Bronchial epithelial cell (primary cell): ENCODE data around the gene RPL27A. TPM values are rescaled to one million over a fixed set of nuclear protein-coding genes. Genes with fewer than 3 reads are reported as not detected.

Source experiments
- DNase-seq: peaks from one replicate; pipeline ENCODE4 v3.0.0-alpha.2; 2010; ENCODE audit warnings: low read depth
- FAIRE-seq: peaks from 2 replicates; lab custom pipeline; 2011; peaks lifted over from hg19 to GRCh38; lab: Jason Lieb, UNC
- H3K27me3 ChIP-seq: 2 replicates; pipeline ENCODE4 v1.5.1; 2011; ENCODE audit warnings: low read length; ENCODE audit not compliant: control insufficient read depth, insufficient read depth
- H3K36me3 ChIP-seq: 2 replicates; pipeline ENCODE4 v1.5.1; 2011; ENCODE audit warnings: low read length; ENCODE audit not compliant: control insufficient read depth, insufficient read depth
- H3K4me3 ChIP-seq: 2 replicates; pipeline ENCODE4 v1.5.1; 2011; ENCODE audit warnings: mild to moderate bottlenecking, low read depth, low read length, control low read depth
- CTCF ChIP-seq: IDR thresholded peaks from 2 replicates; pipeline ENCODE4 v1.5.1; 2011; ENCODE audit warnings: mild to moderate bottlenecking, moderate library complexity, low read length, control low read depth, inconsistent platforms; ENCODE audit not compliant: insufficient read depth, severe bottlenecking
- total RNA-seq: library from RNA; depleted of rRNA; stranded (reverse); fragments of >200 nt; gene quantifications from 2 replicates; pipeline ENCODE4 v1.2.1, GENCODE V29; 2014

RPL27A gene
- total RNA-seq, 1 donor from 2014 or later: 1,407 TPM

GRCh38 chr11:8640267-8640906 lies 42.2 kb upstream of the RPL27A start:
- no peak for DNase-seq
- H3K36me3 ChIP-seq: peaks cover 10% of the 10 kb centered on the region
- H3K4me3 ChIP-seq: no peak overlapping the region

DNA sequence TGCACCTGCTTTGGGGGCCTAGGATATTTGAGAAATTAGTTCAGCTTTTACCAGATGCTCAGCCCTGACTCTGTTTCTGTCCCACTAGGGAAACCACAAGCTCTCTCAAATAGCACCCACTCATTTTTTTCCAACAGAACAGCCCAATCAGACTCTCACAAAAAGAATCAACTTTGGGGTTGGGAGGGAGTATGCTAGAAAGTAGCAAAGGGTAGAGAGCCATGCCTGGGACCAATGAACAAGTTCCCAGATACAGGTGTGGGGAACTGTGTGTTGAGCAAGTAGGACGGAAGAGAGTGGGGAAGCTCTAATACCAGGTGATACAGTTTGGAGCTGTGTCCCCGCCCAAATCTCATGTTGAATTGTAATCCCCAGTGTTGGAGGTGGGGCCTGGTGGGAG lies 41.3 kb upstream of the RPL27A start:
- DNase-seq: no peak
- Histone ChIP-seq H3K36me3 (peaks cover 13% of the 10 kb centered on the region), H3K4me3 (no peak overlapping the region), H3K27me3 (no peaks in the 10 kb centered on the region)
- FAIRE-seq: no peak
- no peak for TF ChIP-seq CTCF

More at GRCh38 chr11:8640267-8640906, 42.2 kb upstream of the RPL27A start:
- no peaks in the 10 kb centered on the region for H3K27me3 ChIP-seq
- FAIRE-seq: no peak
- no peak for TF ChIP-seq CTCF

DNA sequence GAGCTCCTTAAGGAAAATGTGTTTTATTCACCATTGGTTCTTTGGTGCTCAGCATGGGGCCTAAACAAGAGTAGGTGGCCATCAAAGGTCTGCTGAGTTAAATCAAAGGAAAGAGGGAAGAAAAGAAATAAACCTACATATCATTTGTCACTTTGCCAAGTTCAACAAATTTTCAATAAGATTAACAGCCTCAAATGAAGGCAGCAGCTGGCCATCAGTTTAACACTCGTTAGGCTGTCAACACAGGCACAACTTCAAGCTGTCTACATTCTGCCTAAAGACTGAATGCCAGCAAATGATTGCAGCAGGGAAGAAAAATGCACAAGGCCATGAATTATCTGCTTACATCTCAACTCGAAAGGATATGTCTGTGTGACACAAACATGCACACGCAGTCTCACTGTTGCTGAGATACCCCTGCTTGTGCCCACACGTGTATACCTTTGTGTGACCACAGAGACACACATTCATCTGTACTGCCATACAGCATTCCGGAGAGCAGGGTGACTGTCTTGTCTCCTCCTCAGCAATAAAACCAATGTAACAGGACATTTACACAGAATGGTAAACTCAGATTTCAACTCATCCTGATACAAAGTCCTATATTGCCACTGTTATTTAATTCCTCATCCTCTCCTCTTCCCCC lies 40.3 kb upstream of the RPL27A start:
- Histone ChIP-seq H3K4me3 (no peak overlapping the region), H3K36me3 (peaks cover 13% of the 10 kb centered on the region), H3K27me3 (no peaks in the 10 kb centered on the region)
- peak; percentile 47 for FAIRE-seq
- no peak for DNase-seq
- TF ChIP-seq CTCF: no peak

GRCh38 chr11:8646873-8647272 lies 35.7 kb upstream of the RPL27A start:
- FAIRE-seq (no peak), DNase-seq (no peak)
- H3K4me3 ChIP-seq: no peak overlapping the region
- no peak for TF ChIP-seq CTCF
- H3K36me3 ChIP-seq: peaks cover 9% of the 10 kb centered on the region
- H3K27me3 ChIP-seq: no peaks in the 10 kb centered on the region

DNA sequence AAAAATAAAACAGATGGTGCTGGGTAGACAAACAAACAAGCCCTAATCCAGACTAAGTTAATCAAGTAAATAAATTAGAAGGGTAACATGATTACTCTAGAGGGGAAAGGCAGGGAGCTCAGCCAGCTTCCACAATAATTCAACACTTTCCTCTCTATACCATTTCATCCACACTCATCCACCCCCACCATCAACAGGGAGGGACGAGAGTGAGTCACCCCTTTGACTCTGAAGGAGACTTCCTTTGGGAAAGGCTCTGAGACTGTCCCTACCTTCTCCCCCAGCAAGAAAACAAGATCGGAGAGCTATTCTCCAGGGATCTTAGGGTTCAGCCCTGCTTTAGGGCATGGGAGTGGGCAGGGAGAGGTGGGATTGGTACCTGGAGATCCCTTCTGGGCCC lies 33.2 kb upstream of the RPL27A start:
- DNase-seq (peak; percentile 73), FAIRE-seq (peak; percentile 28)
- peaks cover 6% of the 10 kb centered on the region for H3K36me3 ChIP-seq
- H3K27me3 ChIP-seq: no peaks in the 10 kb centered on the region
- no peak overlapping the region for H3K4me3 ChIP-seq
- no peak for TF ChIP-seq CTCF
